AG04449 (cell line): ENCODE data around the gene NT5C3B.

ENCODE experiments used
- CTCF ChIA-PET: fragments of 350-600 bp; formaldehyde crosslinking; extraction: SDS; loops from one replicate; lab custom pipeline; 2021; ENCODE audit warnings: antibody characterized with exemption; lab: Yijun Ruan, JAX
- POLR2A ChIA-PET: fragments of 400-600, 350-600 bp; formaldehyde crosslinking; extraction: SDS; loops from one replicate; lab custom pipeline; 2020; ENCODE audit warnings: antibody characterized with exemption, inconsistent platforms; lab: Yijun Ruan, JAX
- DNase-seq: peaks from one replicate; pipeline ENCODE4 v3.0.0-alpha.2; 2010; ENCODE audit warnings: low read depth, low spot score
- H3K4me3 ChIP-seq: 2 replicates; pipeline ENCODE4 v1.5.1; 2011; ENCODE audit warnings: low read depth, mild to moderate bottlenecking, control low read depth, low read length
- CTCF ChIP-seq: IDR thresholded peaks from one replicate; pipeline ENCODE4 v1.5.1; 2011; ENCODE audit warnings: mild to moderate bottlenecking, moderate library complexity, low read length, control low read depth, inconsistent platforms; ENCODE audit not compliant: insufficient read depth; ENCODE audit errors: missing control alignments

Gene NT5C3B

GRCh38 chr17:41814195-41814594, 21.8 kb downstream of the NT5C3B start:
- ChIA-PET POLR2A (no interaction called here), CTCF (interaction anchor here (1.2 to 1.9 kb wide), 4 partner anchors 11 to 77 kb away, joined by 4 to 8 read pairs (median 6); no protein-coding TSS in a partner anchor)
- no peak for TF ChIP-seq CTCF
- peak overlapping the region; percentile 87 for H3K4me3 ChIP-seq
- no peak for DNase-seq

- ChIA-PET POLR2A (interaction anchor here (1.2 to 1.5 kb wide), 2 partner anchors 52 to 107 kb away, joined by 3 to 4 read pairs; partner anchors contain the start of gene KLHL11), CTCF (interaction anchor here (1.5 to 6.1 kb wide), 4 partner anchors 12 to 76 kb away, joined by 6 to 105 read pairs (median 14); no protein-coding TSS in a partner anchor)
- TF ChIP-seq CTCF, result no peak
- DNase-seq, result no peak
- H3K4me3 ChIP-seq, result peak overlapping the region; percentile 87
Measured at GRCh38 chr17:41813699-41814124, 22.3 kb downstream of the NT5C3B start.

- ChIA-PET CTCF (interaction anchor here (4.7 to 6.1 kb wide), 2 partner anchors 12 to 76 kb away, joined by 21 to 105 read pairs; no protein-coding TSS in a partner anchor), POLR2A (interaction anchor here (1.2 to 2.2 kb wide), 4 partner anchors 10 to 107 kb away, joined by 3 to 8 read pairs (median 5); partner anchors contain the start of gene KLHL11)
- TF ChIP-seq CTCF, result no peak
- H3K4me3 ChIP-seq, result peak overlapping the region; percentile 87
- no peak for DNase-seq
Measured at GRCh38 chr17:41813152-41813680, 22.8 kb downstream of the NT5C3B start.

- CTCF ChIA-PET, result interaction anchor here (1.1 to 6.1 kb wide), 8 partner anchors 12 to 123 kb away, joined by 4 to 105 read pairs (median 7); no protein-coding TSS in a partner anchor
- peak within 1 kb of the TSS; percentile 87 for H3K4me3 ChIP-seq
- DNase-seq, result no peak
- TF ChIP-seq CTCF, result no peak
- POLR2A ChIA-PET, result interaction anchor here (0.6 to 2.2 kb wide), 9 partner anchors 10 to 508 kb away, joined by 3 to 8 read pairs (median 4); partner anchors contain the start of genes ACLY and KLHL11
Measured at GRCh38 chr17:41812381-41813151, 23.5 kb downstream of the NT5C3B start, which contains the start of gene FKBP10. FKBP10 (plus strand) TSS chr17:41813004; CDS start chr17:41813035, 31 bp downstream.

- CTCF ChIA-PET, result interaction anchor here (0.8 to 6.1 kb wide), 20 partner anchors 9 to 122 kb away, joined by 3 to 105 read pairs (median 4); partner anchors contain the start of genes JUP and KLHL11
- H3K4me3 ChIP-seq, result peak within 1 kb of the TSS; percentile 87
- DNase-seq, result no peak
- peak; percentile 78 for TF ChIP-seq CTCF
- POLR2A ChIA-PET, result interaction anchor here (0.6 to 2.2 kb wide), 11 partner anchors 11 to 1549 kb away, joined by 3 to 8 read pairs (median 4); partner anchors contain the start of genes ACLY, DNAJC7 and KLHL11
Measured at GRCh38 chr17:41811549-41812380, 24.3 kb downstream of the NT5C3B start, which contains the start of gene P3H4. P3H4 (minus strand) TSS chr17:41811949; CDS start chr17:41811915, 34 bp downstream.
